NCI-H2171 treated with DMSO at 0.1 percent for 48 hours (cell line): ENCODE results near the gene PLA1A.

ENCODE experiments used
- DNase-seq: peaks from one replicate; lab custom pipeline; 2025; lab: John Stamatoyannopoulos, UW

The PLA1A gene

GRCh38 chr3:119608405-119609000, 10.8 kb downstream of the PLA1A start:
- no peak for DNase-seq

GRCh38 chr3:119609301-119609700, 11.6 kb downstream of the PLA1A start:
- no peak for DNase-seq

GRCh38 chr3:119611664-119612063, 14.0 kb downstream of the PLA1A start:
- DNase-seq: no peak

- DNase-seq: no peak
Observed at GRCh38 chr3:119613201-119613600, 15.5 kb downstream of the PLA1A start.

- no peak for DNase-seq
Observed at GRCh38 chr3:119613872-119614271, 16.2 kb downstream of the PLA1A start.

- DNase-seq: no peak
Observed at GRCh38 chr3:119616056-119616455, 18.4 kb downstream of the PLA1A start.

GRCh38 chr3:119619094-119619493, 21.4 kb downstream of the PLA1A start:
- no peak for DNase-seq

- peak; percentile 15 for DNase-seq
Observed at GRCh38 chr3:119620899-119621298, 23.2 kb downstream of the PLA1A start.

- DNase-seq: no peak
Observed at GRCh38 chr3:119624002-119624720, 26.5 kb downstream of the PLA1A start.

GRCh38 chr3:119625451-119626153, 27.9 kb downstream of the PLA1A start:
- DNase-seq: no peak

- DNase-seq: no peak
Observed at GRCh38 chr3:119626196-119626595, 28.5 kb downstream of the PLA1A start.

GRCh38 chr3:119627461-119627860, 29.8 kb downstream of the PLA1A start:
- DNase-seq: no peak

- DNase-seq: no peak
Observed at GRCh38 chr3:119628390-119628789, 30.7 kb downstream of the PLA1A start.

- DNase-seq: no peak
Observed at GRCh38 chr3:119628816-119629445, 31.2 kb downstream of the PLA1A start.

GRCh38 chr3:119630128-119630879, 32.6 kb downstream of the PLA1A start:
- DNase-seq: no peak

GRCh38 chr3:119630880-119631329, 33.2 kb downstream of the PLA1A start:
- no peak for DNase-seq

GRCh38 chr3:119631516-119631915, 33.8 kb downstream of the PLA1A start:
- no peak for DNase-seq

- DNase-seq: no peak
Observed at GRCh38 chr3:119632216-119632615, 34.5 kb downstream of the PLA1A start.

- DNase-seq: no peak
Observed at GRCh38 chr3:119632829-119633228, 35.1 kb downstream of the PLA1A start.

GRCh38 chr3:119635719-119636118, 38.0 kb downstream of the PLA1A start:
- DNase-seq: no peak

- no peak for DNase-seq
Observed at GRCh38 chr3:119636249-119636648, 38.6 kb downstream of the PLA1A start.
